ENCODE measurements around the gene BEGAIN.

Gene BEGAIN

DNA sequence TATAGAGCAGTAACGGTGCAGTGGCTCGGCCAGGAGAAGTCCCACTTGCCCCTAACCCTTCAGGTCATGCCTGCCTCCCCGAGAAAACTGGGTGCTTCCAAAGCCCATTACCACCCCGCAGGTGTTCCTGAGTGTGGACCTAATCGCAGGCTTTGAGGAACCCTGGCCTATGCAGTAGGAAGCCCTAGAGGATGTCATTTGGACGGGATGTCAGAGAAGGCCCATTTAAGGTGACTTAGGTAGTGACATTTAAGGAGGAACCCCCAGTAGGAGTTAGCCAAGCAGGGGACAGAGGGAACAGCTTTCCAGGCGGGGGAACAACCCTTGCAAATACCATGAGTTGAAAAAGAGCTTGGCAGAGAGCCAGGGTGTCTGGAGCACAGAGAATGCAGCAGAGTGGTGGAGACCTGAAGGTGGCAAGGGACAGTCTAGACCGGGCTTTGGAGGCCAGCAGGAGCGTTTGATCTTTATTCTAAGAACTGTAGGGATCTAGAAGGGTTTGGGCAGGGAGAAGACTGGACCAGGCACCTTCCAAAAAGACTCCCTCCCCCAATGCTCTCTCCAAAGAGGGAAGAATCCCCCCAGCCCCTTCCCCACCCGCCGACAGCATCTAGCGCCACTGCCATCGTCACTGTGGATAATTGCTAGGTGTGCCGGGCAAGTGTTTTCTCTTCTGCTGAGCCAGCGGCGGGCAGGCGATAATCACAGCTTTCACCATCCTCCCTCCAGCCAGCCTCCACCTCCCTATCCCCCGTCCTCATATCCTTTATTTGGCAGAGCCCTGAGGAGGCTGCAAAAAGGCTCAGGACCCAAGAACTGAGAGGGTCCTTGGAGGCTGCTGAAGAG lies 33.3 kb upstream of the BEGAIN start:
- H3K4me3 ChIP-seq (replicated peaks in 1 of 2; ENCODE audit: low read depth in 2 of 2, low read length in 2 of 2): no peak overlapping the region
- TF ChIP-seq, protein P1, sequence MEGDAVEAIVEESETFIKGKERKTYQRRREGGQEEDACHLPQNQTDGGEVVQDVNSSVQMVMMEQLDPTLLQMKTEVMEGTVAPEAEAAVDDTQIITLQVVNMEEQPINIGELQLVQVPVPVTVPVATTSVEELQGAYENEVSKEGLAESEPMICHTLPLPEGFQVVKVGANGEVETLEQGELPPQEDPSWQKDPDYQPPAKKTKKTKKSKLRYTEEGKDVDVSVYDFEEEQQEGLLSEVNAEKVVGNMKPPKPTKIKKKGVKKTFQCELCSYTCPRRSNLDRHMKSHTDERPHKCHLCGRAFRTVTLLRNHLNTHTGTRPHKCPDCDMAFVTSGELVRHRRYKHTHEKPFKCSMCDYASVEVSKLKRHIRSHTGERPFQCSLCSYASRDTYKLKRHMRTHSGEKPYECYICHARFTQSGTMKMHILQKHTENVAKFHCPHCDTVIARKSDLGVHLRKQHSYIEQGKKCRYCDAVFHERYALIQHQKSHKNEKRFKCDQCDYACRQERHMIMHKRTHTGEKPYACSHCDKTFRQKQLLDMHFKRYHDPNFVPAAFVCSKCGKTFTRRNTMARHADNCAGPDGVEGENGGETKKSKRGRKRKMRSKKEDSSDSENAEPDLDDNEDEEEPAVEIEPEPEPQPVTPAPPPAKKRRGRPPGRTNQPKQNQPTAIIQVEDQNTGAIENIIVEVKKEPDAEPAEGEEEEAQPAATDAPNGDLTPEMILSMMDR (IDR thresholded peaks at IDR 0.05; ENCODE audit: low read depth, low read length): no peak
- no peak for DNase-seq (ENCODE audit: low read depth in 2 of 2)

DNA sequence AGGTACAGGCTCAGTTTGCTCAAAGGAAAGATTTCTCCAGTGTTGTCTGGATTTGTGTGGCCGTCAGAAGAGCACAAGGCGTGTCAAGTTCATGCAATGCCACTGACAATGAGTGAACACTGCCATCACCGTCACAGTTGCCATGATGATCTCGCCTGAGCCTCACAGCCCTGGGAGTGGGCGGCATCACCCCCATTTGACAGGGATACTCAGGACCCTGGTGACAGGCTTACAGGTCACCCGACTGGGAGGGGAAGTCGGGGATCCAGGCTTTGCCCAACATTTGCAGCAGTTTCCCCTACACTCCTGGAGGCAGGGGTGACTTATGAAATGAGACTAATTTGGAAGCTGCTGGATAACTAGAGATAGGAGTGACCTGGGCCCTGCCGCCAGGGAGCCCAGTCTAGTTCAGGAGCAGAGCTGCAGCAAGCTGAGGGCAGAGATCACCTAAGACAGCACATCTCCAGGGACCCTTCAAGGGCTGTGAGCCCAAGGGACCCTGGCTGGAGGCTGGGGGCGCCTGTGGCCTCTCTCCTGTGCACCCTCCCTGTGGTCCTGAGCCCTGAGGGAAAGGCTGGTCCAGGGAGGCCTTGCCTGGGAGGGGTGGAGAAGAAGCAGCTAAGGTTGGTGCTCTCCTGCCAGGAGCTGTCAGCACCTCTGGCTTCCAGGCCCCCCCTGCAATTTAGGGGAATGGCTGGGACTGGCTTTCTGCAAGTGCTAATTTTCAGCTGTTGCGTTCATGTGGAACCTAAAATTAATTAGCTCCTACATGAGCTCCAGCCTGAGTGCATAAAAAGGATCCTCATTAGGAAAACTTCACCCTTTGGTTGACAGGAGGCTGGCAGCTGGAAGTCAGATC lies 32.4 kb upstream of the BEGAIN start:
- no peak overlapping the region for H3K4me3 ChIP-seq (replicated peaks in 1 of 2; ENCODE audit: low read depth in 2 of 2, low read length in 2 of 2)
- TF ChIP-seq, protein P1 (IDR thresholded peaks at IDR 0.05; ENCODE audit: low read depth, low read length): no peak
- no peak for DNase-seq (ENCODE audit: low read depth in 2 of 2)

- no peak for DNase-seq (ENCODE audit: low read depth in 2 of 2)
- TF ChIP-seq, protein P1 (IDR thresholded peaks at IDR 0.05; ENCODE audit: low read depth, low read length): no peak
- H3K4me3 ChIP-seq (replicated peaks in 1 of 2; ENCODE audit: low read depth in 2 of 2, low read length in 2 of 2): no peak overlapping the region
Measured at GRCh38 chr14:100618763-100619320, 31.6 kb upstream of the BEGAIN start.

DNA sequence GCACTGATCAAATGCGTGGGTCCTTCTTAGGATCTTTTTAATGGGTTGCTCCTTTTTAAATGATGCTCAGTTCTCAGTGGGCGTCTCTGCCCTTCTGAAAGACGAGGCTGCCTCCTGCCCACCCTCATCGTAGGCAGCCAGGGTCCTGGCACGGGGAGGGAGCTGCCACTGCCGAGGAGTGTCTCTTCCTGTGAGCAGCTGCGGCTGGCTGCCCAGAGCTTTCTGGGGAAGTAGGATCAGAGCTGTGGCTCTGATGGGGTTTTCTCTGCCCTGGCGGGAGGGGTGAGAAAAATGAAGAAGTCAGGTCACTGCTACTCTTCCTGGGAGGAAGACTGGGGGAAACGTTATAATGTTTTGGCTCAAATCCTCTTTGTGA lies 31.1 kb upstream of the BEGAIN start:
- TF ChIP-seq, protein P1 (IDR thresholded peaks at IDR 0.05; ENCODE audit: low read depth, low read length): no peak

DNA sequence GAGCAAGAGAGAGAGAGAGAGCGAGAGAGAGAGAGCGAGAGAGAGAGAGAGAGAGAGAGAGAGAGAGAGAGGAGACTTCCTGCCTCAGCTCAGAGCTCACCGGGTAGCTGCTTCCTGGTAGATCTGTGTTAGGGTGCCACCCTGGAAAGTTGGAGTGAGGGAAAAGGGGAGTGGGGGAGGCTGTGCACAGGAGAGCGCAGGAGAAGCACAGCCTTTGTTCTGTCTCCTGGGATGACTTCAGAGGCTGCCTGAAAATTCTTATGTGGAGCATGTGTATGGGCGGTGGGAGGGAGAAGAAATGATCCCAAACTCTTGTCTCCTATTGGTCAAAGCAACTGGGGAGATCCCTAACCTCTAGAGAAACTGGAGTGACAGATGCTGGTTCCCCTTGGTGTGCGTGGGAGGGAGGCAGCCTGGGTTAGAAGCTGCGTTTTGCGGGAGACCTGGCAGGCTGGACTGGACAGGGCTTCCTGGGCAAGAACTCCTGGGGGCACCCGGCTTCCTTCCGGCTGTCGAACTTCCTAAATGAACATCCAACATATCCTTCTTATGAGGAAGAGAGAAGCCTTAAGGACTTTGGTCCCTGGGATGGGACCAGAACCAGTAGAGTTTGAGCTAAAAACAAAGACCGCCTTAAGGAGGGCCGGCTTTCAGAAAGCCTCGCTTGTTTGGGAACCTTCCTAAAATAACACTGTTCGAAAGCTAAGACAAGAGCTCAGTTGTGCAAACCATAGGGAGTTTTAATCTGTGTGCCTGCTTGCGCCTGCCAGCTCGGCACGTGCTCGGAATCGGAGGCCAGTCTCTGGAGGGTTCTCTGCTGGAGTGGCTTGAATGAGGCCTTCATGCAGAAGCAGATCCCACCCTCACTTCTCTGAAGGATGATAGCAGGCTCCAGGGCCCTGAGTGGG lies 30.4 kb upstream of the BEGAIN start:
- peak; percentile 19 to 82 for DNase-seq (ENCODE audit: low read depth in 2 of 2)
- TF ChIP-seq, protein P1 (IDR thresholded peaks at IDR 0.05; ENCODE audit: low read depth, low read length): no peak
- H3K4me3 ChIP-seq (replicated peaks in 1 of 2; ENCODE audit: low read depth in 2 of 2, low read length in 2 of 2): no peak overlapping the region

More for the DNA sequence above, 31.1 kb upstream of the BEGAIN start:
- DNase-seq (ENCODE audit: low read depth in 2 of 2): no peak
- no peak overlapping the region for H3K4me3 ChIP-seq (replicated peaks in 1 of 2; ENCODE audit: low read depth in 2 of 2, low read length in 2 of 2)

DNA sequence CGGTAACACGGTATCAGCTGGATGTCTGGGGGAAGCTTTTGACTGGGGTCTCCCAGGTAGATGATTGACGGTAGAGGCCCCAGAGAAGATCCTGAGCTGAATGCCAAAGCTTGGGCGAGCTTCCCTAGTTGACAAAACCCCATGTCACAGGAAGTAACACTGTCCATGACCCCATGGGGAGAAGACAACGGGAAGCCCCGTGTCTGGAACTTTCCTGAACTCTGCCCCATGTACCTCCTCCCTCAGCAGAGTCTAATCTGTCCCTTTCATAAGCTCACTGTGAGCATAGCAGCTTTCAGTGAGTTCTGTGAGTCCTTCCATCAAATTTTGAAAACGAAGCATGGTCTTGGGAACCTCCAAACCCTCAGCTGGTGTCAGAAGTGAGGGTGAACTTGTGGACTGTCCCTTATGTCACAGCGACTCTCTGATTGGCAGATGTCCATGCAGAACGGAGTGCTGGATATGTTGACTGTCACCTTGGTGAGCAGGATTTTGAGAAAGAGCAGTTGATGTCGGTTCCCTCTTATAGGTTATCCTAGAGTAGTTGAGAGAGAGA lies 29.7 kb upstream of the BEGAIN start:
- peak in 1 of 2 donors; percentile 7 for DNase-seq (ENCODE audit: low read depth in 2 of 2)
- TF ChIP-seq, protein P1 (IDR thresholded peaks at IDR 0.05; ENCODE audit: low read depth, low read length): no peak
- H3K4me3 ChIP-seq (replicated peaks in 1 of 2; ENCODE audit: low read depth in 2 of 2, low read length in 2 of 2): no peak overlapping the region

All from cardiac fibroblast (primary cell).